HFFc6 (cell line): Measurements from ENCODE around the gene CLEC14A. TPM values are rescaled to one million over a fixed set of nuclear protein-coding genes. Genes with fewer than 3 reads are reported as not detected.

Experiments used
- DNase-seq: peaks from one replicate; pipeline ENCODE4 v3.0.0-alpha.2; 2018
- H3K27ac Mint-ChIP-seq: 2 replicates; pipeline ENCODE4 v1.8.0; 2020; ENCODE audit warnings: mild to moderate bottlenecking, mixed read lengths
- H3K27me3 Mint-ChIP-seq: 2 replicates; pipeline ENCODE4 v1.8.0; 2021; ENCODE audit warnings: mild to moderate bottlenecking, moderate library complexity, mixed read lengths; ENCODE audit not compliant: insufficient read depth
- H3K36me3 Mint-ChIP-seq: 2 replicates; pipeline ENCODE4 v1.8.0; 2021; ENCODE audit warnings: low read depth, mixed read lengths
- H3K4me1 Mint-ChIP-seq: 2 replicates; pipeline ENCODE4 v1.8.0; 2020; ENCODE audit warnings: low read depth, mixed read lengths
- H3K4me3 Mint-ChIP-seq: 2 replicates; pipeline ENCODE4 v1.8.0; 2020; ENCODE audit warnings: mild to moderate bottlenecking, moderate library complexity, mixed read lengths
- H3K9me3 Mint-ChIP-seq: 2 replicates; pipeline ENCODE4 v1.8.0; 2020; ENCODE audit warnings: mild to moderate bottlenecking, mixed read lengths
- CTCF ChIP-seq: fragments of 200-600 bp; sonication (generic); IDR thresholded peaks from 2 replicates; pipeline ENCODE4 v1.5.0; 2021; ENCODE audit warnings: antibody characterized with exemption, mild to moderate bottlenecking
- long read RNA-seq: library from polyadenylated mRNA; unstranded; transcript quantifications from one replicate; pipeline ENCODE4 v2.0.0, GENCODE V29; 2019
- total RNA-seq, 6 experiments: library from RNA; stranded (reverse); fragmentation: NEBNext Ultra II Directional; extraction: Animal tissue kit (Norgen Biotek cat#: 25700); gene quantifications; 2 replicates in 1 of 6; 3 replicates in 5 of 6; pipeline ENCODE4 v1.2.3, GENCODE V29; 2021

The CLEC14A gene
- total RNA-seq: under 1 TPM in 2 of 6 experiments, not detected in 4; 0.08 to 0.12 TPM
- long read RNA-seq, partial matches to known transcripts: 0 of 1 reads
- long read RNA-seq, other reads (novel, unspliced or antisense): 0 of 1 reads

GRCh38 chr14:38255673-38256532, at the start of gene CLEC14A:
Gene CLEC14A (minus strand): TSS chr14:38256093. CDS start chr14:38256022, 71 bp downstream.
- peak within 1 kb of the TSS; percentile 24; the same call in 1 of the 2 replicates for H3K4me3 Mint-ChIP-seq
- no peaks in the 10 kb centered on the region; the same call in 1 of the 2 replicates for H3K27me3 Mint-ChIP-seq
- TF ChIP-seq CTCF: no peak
- H3K4me1 Mint-ChIP-seq: peaks cover 10% of the 10 kb centered on the region
- DNase-seq: no peak
- no peak within 1 kb of the TSS for H3K27ac Mint-ChIP-seq
- H3K9me3 Mint-ChIP-seq: peaks cover 8% of the 10 kb centered on the region; the same call in 1 of the 2 replicates
- H3K36me3 Mint-ChIP-seq: peaks cover 8% of the 10 kb centered on the region

DNA sequence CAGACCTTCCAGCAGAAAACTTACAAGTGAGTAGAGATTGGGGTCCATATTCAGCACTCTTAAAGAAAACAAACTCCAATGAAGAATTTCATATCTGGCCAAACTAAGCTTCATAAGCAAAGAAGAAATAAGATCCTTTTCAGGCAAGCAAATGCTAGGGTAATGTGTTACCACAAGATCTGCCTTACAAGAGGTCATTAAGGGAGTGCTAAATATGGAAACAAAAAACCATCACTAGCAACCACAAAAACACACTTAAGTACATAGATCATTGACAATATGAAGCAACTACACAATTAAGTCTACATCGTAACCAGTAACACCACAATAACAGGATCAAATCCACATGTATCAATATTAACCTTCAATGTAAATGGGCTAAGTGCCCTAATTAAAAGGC, 47.1 kb upstream of the CLEC14A start:
- no peak for DNase-seq
- H3K36me3 Mint-ChIP-seq: peaks cover 23% of the 10 kb centered on the region; the same call in 1 of the 2 replicates

DNA sequence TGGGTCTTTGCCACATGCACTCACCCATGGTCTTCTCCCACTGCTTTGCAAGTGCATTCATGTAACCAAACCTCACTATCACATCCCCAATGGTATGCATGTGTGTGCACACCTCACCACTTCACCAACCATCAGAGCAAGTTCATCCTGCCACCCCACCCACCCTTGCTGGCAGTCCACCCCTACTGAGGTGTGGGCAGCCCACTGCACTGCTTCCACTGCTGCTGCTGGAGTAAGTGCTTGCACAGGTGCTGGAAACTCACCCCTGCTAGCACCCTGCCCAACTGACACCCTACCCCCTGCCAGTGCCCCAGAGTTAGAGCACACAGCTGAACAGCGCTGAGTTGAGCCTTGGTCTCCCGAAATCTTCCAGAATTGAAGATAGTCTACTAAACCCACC, 46.1 kb upstream of the CLEC14A start:
- H3K9me3 Mint-ChIP-seq: peaks cover 14% of the 10 kb centered on the region
- peaks cover 1% of the 10 kb centered on the region; the same call in 1 of the 2 replicates for H3K27me3 Mint-ChIP-seq
- no peak for TF ChIP-seq CTCF
- H3K27ac Mint-ChIP-seq: no peak overlapping the region
- peaks cover 23% of the 10 kb centered on the region; the same call in 1 of the 2 replicates for H3K36me3 Mint-ChIP-seq
- H3K4me1 Mint-ChIP-seq: no peaks in the 10 kb centered on the region
- no peak overlapping the region for H3K4me3 Mint-ChIP-seq
- no peak for DNase-seq

More for the DNA sequence above, 47.1 kb upstream of the CLEC14A start:
- Mint-ChIP-seq H3K27me3 (peaks cover 1% of the 10 kb centered on the region; the same call in 1 of the 2 replicates), H3K4me3 (no peak overlapping the region), H3K9me3 (peaks cover 14% of the 10 kb centered on the region), H3K4me1 (no peaks in the 10 kb centered on the region), H3K27ac (no peak overlapping the region)
- TF ChIP-seq CTCF: no peak

- Mint-ChIP-seq H3K27ac (no peak overlapping the region), H3K9me3 (no peaks in the 10 kb centered on the region; the same call in 1 of the 2 replicates), H3K27me3 (peaks cover 1% of the 10 kb centered on the region; the same call in 1 of the 2 replicates), H3K36me3 (no peaks in the 10 kb centered on the region; the same call in 1 of the 2 replicates), H3K4me1 (peaks cover 19% of the 10 kb centered on the region), H3K4me3 (no peak overlapping the region)
- peak; percentile 8 for DNase-seq
- TF ChIP-seq CTCF: no peak
Measured at GRCh38 chr14:38297681-38298080, 41.8 kb upstream of the CLEC14A start.

DNA sequence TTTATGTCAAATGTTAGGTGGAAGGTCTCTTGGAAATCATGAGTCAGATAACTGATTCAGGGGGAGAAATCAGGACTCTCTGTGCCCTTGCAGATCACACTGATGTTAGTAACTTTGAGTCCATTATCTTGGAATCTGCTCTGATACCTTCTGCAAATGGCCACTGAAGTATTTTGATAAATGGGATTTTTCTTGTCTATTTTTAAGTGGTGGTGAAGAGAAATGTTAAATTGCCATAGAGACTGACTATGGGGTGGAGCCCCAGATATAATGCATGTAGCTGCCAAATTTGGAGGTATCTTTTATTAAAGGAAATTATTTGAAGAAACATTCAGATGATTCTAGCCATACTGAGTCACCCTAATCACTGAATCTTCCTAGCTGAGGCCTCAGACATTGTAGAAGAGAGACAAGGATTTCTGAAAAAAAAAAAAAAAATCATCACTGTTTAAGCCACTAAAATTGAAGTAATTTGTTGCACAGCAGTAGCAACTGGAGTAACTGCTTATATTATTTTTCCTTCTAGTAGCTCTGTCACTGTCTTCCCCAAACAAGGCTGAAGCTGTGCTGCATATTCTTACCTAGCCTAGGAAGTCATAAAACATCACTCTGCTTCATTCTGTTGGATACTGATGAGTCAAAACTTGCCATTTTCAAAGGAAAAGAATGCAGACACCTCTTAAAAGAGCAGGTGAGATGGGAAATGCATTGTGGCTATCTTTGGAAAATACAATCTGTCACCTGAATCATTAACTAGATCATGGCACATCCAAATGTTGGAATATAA, 36.0 kb upstream of the CLEC14A start:
- H3K4me3 Mint-ChIP-seq: peak overlapping the region; percentile 70
- peaks cover 21% of the 10 kb centered on the region for H3K9me3 Mint-ChIP-seq
- peaks cover 20% of the 10 kb centered on the region for H3K36me3 Mint-ChIP-seq
- H3K27ac Mint-ChIP-seq: peak overlapping the region; percentile 93
- H3K4me1 Mint-ChIP-seq: peaks cover 61% of the 10 kb centered on the region
- no peak for TF ChIP-seq CTCF
- DNase-seq: peak; percentile 68
- no peaks in the 10 kb centered on the region for H3K27me3 Mint-ChIP-seq
